HG02943 (cell line): ENCODE data around the gene ITPKC.

Experiments used
- ATAC-seq: cut with Tn5 transposase; IDR thresholded peaks from one replicate; pipeline ENCODE4 v1.9.1; 2021; ENCODE audit warnings: mild to moderate bottlenecking, low read depth, moderate library complexity; ENCODE audit not compliant: unreplicated experiment

ITPKC gene

DNA sequence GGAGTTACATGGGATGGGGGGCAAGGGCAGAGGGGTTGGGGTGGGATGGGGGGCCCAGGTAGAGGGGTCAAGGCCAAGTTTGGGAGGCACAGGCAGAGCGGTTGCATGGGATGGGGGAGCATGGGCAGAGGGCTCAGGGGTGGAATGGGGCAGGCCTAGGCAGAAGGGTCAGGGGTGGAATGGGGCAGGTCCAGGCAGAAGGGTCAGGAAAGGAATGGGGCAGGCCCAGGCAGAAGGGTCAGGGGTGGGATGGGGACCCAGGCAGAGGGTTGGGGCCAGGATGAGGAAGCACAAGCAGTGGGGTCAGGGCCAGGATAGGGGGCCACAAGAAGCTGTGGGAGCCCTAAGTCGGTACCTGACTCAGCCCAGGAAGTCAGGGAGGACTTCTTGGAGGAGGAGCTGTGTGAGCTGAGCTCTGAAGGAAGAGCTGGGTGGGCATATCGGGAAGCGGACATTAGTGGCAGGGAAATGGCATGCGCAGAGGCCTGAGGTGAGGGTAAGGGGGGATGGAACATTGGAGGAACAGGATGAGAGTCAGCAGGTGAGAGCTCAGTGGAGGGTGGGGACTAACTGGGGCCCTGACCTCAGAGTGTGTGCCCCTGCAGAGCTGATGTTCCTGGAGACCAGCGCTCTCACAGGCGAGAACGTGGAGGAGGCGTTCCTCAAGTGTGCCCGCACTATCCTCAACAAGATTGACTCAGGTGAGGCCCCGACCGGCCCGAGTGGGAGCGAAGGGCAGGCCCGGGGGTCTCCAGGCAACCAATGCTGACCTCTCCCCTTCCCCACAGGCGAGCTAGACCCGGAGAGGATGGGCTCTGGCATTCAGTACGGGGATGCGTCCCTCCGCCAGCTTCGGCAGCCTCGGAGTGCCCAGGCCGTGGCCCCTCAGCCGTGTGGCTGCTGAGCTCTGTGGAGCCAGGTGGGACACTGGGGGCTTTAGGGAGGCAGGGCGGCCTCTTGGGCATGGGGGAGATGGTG lies 69.4 kb downstream of the ITPKC start:
- no peak for ATAC-seq
